Measurements from ENCODE around the gene ZC3H14. TPM values are rescaled to one million over a fixed set of nuclear protein-coding genes. Genes with fewer than 3 reads are reported as not detected.

Gene ZC3H14
- total RNA-seq, 4 donors from 2014 or later: 62.9 to 93.3 (median 65.9) TPM

DNA sequence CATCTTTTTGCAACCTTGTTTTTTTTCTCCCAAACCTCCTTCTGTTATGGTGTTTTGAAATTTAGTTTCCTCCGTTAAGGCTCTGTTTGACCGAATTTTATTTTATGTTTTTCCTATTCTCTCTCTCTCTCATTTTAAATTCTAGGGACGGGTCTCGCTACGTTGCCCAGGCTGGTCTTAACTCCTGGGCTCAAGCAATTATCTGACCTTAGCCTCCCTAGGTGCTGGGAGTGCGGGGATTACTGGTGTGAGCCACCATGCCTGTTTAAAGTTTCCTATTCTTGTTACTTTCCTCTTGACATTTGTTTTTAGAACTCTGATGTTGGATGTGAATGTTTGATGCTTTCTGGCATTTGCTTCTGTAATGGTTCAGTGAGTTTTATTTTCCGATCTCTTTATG, 1.0 kb downstream of the ZC3H14 start:
- Histone ChIP-seq H3K27ac (peak overlapping the region in 2 of 4 donors; percentile 83 to 94), H3K36me3 (peaks cover 0 to 14% (median 0%) of the 10 kb centered on the region in 3 donors), H3K9me3 (no peaks in the 10 kb centered on the region), H3K4me1 (peaks cover 0 to 19% (median 0%) of the 10 kb centered on the region in 4 donors), H3K27me3 (no peaks in the 10 kb centered on the region), H3K4me3 (peak overlapping the region in 3 of 4 donors; percentile 67 to 94 (median 92))
- DNase-seq: no peak
- TF ChIP-seq, protein P1, sequence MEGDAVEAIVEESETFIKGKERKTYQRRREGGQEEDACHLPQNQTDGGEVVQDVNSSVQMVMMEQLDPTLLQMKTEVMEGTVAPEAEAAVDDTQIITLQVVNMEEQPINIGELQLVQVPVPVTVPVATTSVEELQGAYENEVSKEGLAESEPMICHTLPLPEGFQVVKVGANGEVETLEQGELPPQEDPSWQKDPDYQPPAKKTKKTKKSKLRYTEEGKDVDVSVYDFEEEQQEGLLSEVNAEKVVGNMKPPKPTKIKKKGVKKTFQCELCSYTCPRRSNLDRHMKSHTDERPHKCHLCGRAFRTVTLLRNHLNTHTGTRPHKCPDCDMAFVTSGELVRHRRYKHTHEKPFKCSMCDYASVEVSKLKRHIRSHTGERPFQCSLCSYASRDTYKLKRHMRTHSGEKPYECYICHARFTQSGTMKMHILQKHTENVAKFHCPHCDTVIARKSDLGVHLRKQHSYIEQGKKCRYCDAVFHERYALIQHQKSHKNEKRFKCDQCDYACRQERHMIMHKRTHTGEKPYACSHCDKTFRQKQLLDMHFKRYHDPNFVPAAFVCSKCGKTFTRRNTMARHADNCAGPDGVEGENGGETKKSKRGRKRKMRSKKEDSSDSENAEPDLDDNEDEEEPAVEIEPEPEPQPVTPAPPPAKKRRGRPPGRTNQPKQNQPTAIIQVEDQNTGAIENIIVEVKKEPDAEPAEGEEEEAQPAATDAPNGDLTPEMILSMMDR (IDR thresholded peaks at IDR 0.05): no peak
- no peak for TF ChIP-seq POLR2A (IDR thresholded peaks at IDR 0.05)

DNA sequence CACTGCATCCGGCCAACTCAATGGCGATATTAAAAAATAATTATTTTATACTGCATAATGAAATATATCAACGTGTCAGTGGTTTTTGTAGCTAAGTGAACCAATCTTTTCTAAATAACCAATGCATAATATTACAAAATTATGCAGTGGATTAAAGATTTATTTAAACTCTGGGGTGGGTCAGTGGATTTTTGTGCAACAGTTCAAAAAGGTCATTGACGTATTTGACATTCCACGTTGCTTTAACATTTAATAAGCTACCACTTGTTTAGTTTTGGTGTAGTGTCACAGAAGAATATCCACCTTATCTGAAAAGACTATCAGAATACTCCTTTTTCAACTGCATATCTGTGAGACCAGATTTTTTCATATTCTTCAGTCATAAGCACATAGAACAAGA, 2.6 kb downstream of the ZC3H14 start:
- peaks cover 0 to 19% (median 0%) of the 10 kb centered on the region in 4 donors for H3K4me1 ChIP-seq

DNA sequence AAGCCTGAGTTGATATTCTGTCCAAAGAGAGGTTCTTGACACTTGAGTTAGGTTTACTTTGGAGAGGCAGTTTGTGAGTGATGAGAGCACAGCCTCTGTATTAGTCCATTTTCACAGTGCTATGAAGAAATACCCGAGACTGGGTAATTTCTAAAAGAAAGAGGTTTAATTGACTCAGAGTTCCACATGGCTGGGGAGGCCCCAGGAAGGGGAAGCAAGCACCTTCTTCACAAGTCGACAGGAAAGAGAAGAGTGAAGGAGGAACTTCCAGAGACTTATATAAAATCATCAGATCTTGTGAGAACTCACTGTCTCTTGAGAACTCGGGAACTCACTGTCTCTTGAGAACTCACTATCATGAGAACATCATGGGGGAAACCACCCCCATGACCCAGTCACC, 5.4 kb downstream of the ZC3H14 start:
- TF ChIP-seq, protein P1 (IDR thresholded peaks at IDR 0.05): no peak
- no peak for TF ChIP-seq POLR2A (IDR thresholded peaks at IDR 0.05)
- H3K9me3 ChIP-seq: no peaks in the 10 kb centered on the region
- peaks cover 0 to 15% (median 0%) of the 10 kb centered on the region in 4 donors for H3K4me1 ChIP-seq
- no peaks in the 10 kb centered on the region for H3K27me3 ChIP-seq
- DNase-seq: no peak
- peaks cover 0 to 57% (median 0%) of the 10 kb centered on the region in 3 donors for H3K36me3 ChIP-seq
- no peak overlapping the region for H3K4me3 ChIP-seq
- H3K27ac ChIP-seq: no peak overlapping the region

More for the DNA sequence above, 2.6 kb downstream of the ZC3H14 start:
- no peaks in the 10 kb centered on the region for H3K27me3 ChIP-seq
- no peaks in the 10 kb centered on the region for H3K9me3 ChIP-seq
- no peak for DNase-seq
- H3K36me3 ChIP-seq: peaks cover 0 to 30% (median 0%) of the 10 kb centered on the region in 3 donors
- TF ChIP-seq, protein P1 (IDR thresholded peaks at IDR 0.05): no peak
- no peak for TF ChIP-seq POLR2A (IDR thresholded peaks at IDR 0.05)
- H3K4me3 ChIP-seq: no peak overlapping the region
- no peak overlapping the region for H3K27ac ChIP-seq

- peaks cover 0 to 96% (median 0%) of the 10 kb centered on the region in 3 donors for H3K36me3 ChIP-seq
- TF ChIP-seq, protein P1 (IDR thresholded peaks at IDR 0.05): no peak
- TF ChIP-seq POLR2A (IDR thresholded peaks at IDR 0.05): no peak
- no peak for DNase-seq
- H3K27me3 ChIP-seq: no peaks in the 10 kb centered on the region
- no peak overlapping the region for H3K4me3 ChIP-seq
- H3K9me3 ChIP-seq: no peaks in the 10 kb centered on the region
- no peak overlapping the region for H3K27ac ChIP-seq
- no peaks in the 10 kb centered on the region for H3K4me1 ChIP-seq
Measured at GRCh38 chr14:88572117-88572516, 9.3 kb downstream of the ZC3H14 start.

DNA sequence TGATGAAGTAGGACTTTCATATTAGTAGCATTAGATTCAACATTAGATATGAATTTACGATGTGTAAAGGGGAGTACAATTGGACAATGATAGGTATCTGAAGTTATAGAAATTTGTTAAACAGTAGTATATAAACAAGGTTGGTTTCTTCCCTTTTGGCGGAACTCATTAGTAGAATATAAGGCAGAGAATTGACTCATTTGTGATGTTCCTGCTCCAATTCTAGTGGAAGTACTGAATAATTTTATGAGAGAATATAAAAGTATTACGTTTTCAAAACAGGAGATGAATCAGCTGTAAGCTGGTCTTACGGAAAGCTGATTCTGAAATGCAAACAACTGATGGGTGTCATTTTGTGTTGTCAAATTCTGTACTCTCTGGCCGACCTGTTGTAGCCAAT, 13.4 kb downstream of the ZC3H14 start:
- TF ChIP-seq, protein P1 (IDR thresholded peaks at IDR 0.05): no peak
- no peak for TF ChIP-seq POLR2A (IDR thresholded peaks at IDR 0.05)
- H3K36me3 ChIP-seq: peaks cover 0 to 97% (median 0%) of the 10 kb centered on the region in 3 donors

GRCh38 chr14:88584451-88584850, 21.6 kb downstream of the ZC3H14 start:
- Histone ChIP-seq H3K27me3 (no peaks in the 10 kb centered on the region), H3K36me3 (peaks cover 0 to 77% (median 0%) of the 10 kb centered on the region in 3 donors), H3K27ac (no peak overlapping the region), H3K9me3 (no peaks in the 10 kb centered on the region), H3K4me1 (no peaks in the 10 kb centered on the region), H3K4me3 (no peak overlapping the region)
- no peak for TF ChIP-seq POLR2A (IDR thresholded peaks at IDR 0.05)
- TF ChIP-seq, protein P1 (IDR thresholded peaks at IDR 0.05): no peak
- no peak for DNase-seq

More for the DNA sequence above, 13.4 kb downstream of the ZC3H14 start:
- Histone ChIP-seq H3K4me3 (no peak overlapping the region), H3K9me3 (no peaks in the 10 kb centered on the region), H3K27me3 (no peaks in the 10 kb centered on the region), H3K27ac (no peak overlapping the region), H3K4me1 (no peaks in the 10 kb centered on the region)
- DNase-seq: no peak

Measured in Peyer's patch (tissue), 4 donors.